ENCODE data around the gene FAM53B. TPM values are rescaled to one million over a fixed set of nuclear protein-coding genes. Genes with fewer than 3 reads are reported as not detected.

The FAM53B gene
- total and polyA plus RNA-seq, 2 experiments from 2014 or later, result 2.1 to 10.1 TPM

- Histone ChIP-seq H3K4me2 (ENCODE audit: unreplicated experiment) (no peak overlapping the region), H3K36me3 (ENCODE audit: low read depth) (no peaks in the 10 kb centered on the region), H2AFZ (no peak overlapping the region), H3F3A (ENCODE audit: insufficient read depth) (no peaks in the 10 kb centered on the region), H3K27me3 (replicated peaks; ENCODE audit: insufficient read depth) (no peaks in the 10 kb centered on the region), H4K20me1 (ENCODE audit: insufficient read depth) (no peaks in the 10 kb centered on the region), H3K9me3 (ENCODE audit: low read depth) (no peaks in the 10 kb centered on the region), H3K9ac (no peak overlapping the region), H3K79me2 (ENCODE audit: insufficient read depth) (no peaks in the 10 kb centered on the region), H3K27ac (no peak overlapping the region), H3K4me3 (no peak overlapping the region), H3K4me1 (ENCODE audit: insufficient read depth) (no peaks in the 10 kb centered on the region), H3K9me2 (ENCODE audit: insufficient read depth) (no peaks in the 10 kb centered on the region)
- in situ Hi-C loops (cut with MboI), result no loop called here
- no peak for TF ChIP-seq EZH2 (IDR thresholded peaks at IDR 0.05; ENCODE audit: insufficient read depth, poor library complexity, severe bottlenecking)
- TF ChIP-seq EZH2phosphoT487 (IDR thresholded peaks at IDR 0.05; ENCODE audit: insufficient read depth, low read depth), result no peak
- WGBS, 2 experiments (ENCODE audit: low coverage in 1 of 2, low lambda C conversion rate in 2 of 2, missing lambda C conversion rate in 2 of 2), result 69 to 83% methylated on average over 6 of the region's 6 CpGs
- DNase-seq, result no peak
These were observed 114.3 kb downstream of the FAM53B start for GRCh38 chr10:124629842-124630241.

DNA sequence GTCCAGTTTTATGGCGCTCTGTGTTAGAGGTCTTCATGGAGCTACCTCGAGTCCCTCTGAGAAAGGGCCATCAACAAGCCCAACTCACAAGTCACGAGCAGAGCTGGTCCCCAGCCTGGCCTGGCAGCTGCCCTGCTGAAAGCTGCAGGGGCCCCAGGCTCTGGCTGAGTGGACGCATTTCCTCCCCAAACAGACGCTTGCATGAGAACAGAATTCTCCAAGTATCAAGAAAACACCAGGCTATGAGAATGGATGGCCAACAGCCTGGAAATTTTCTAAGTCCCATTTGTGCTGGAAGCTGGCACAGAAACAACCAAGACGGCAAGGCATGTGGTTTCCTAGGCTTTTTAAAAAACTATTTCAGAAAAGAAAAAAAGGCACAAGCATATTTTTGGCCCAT, 114.8 kb downstream of the FAM53B start:
- no peaks in the 10 kb centered on the region for H4K20me1 ChIP-seq (ENCODE audit: insufficient read depth)
- no peaks in the 10 kb centered on the region for H3K27me3 ChIP-seq (replicated peaks; ENCODE audit: insufficient read depth)
- H3K79me2 ChIP-seq (ENCODE audit: insufficient read depth), result no peaks in the 10 kb centered on the region
- no peak for DNase-seq
- TF ChIP-seq EZH2phosphoT487 (IDR thresholded peaks at IDR 0.05; ENCODE audit: insufficient read depth, low read depth) (no peak), EZH2 (IDR thresholded peaks at IDR 0.05; ENCODE audit: insufficient read depth, poor library complexity, severe bottlenecking) (no peak)
- no peak overlapping the region for H2AFZ ChIP-seq
- H3K36me3 ChIP-seq (ENCODE audit: low read depth), result no peaks in the 10 kb centered on the region
- H3K9me2 ChIP-seq (ENCODE audit: insufficient read depth), result no peaks in the 10 kb centered on the region
- in situ Hi-C loops (cut with MboI), result no loop called here
- H3K4me3 ChIP-seq, result no peak overlapping the region
- WGBS, 2 experiments (ENCODE audit: low coverage in 1 of 2, low lambda C conversion rate in 2 of 2, missing lambda C conversion rate in 2 of 2), result 53 to 60% methylated on average over 6 of the region's 6 CpGs
- no peak overlapping the region for H3K4me2 ChIP-seq (ENCODE audit: unreplicated experiment)
- H3K9me3 ChIP-seq (ENCODE audit: low read depth), result no peaks in the 10 kb centered on the region
- no peak overlapping the region for H3K9ac ChIP-seq
- no peaks in the 10 kb centered on the region for H3F3A ChIP-seq (ENCODE audit: insufficient read depth)
- no peaks in the 10 kb centered on the region for H3K4me1 ChIP-seq (ENCODE audit: insufficient read depth)
- H3K27ac ChIP-seq, result no peak overlapping the region

DNA sequence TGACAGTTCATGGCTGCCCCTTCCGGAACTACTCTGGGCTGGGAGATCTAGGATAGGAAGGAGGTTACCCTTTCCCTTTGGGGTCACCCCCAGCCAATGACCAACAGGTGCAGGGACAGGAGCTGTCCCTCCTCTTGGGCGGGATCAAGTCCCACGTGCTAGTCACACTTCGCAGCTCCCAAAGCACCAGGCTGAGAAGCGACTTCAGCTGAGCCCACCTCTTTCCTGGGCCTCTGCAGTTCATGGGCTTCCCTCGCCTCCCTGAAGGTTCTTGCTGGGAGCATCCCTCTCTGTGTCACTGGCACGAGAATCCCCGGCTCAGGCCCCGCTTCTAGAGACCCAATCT, 115.5 kb downstream of the FAM53B start:
- TF ChIP-seq EZH2 (IDR thresholded peaks at IDR 0.05; ENCODE audit: insufficient read depth, poor library complexity, severe bottlenecking) (no peak), EZH2phosphoT487 (IDR thresholded peaks at IDR 0.05; ENCODE audit: insufficient read depth, low read depth) (no peak)
- H3K36me3 ChIP-seq (ENCODE audit: low read depth), result no peaks in the 10 kb centered on the region
- H3F3A ChIP-seq (ENCODE audit: insufficient read depth), result no peaks in the 10 kb centered on the region
- no peaks in the 10 kb centered on the region for H3K4me1 ChIP-seq (ENCODE audit: insufficient read depth)
- no peak for DNase-seq
- no peaks in the 10 kb centered on the region for H3K79me2 ChIP-seq (ENCODE audit: insufficient read depth)
- H3K9ac ChIP-seq, result no peak overlapping the region
- no peaks in the 10 kb centered on the region for H3K9me3 ChIP-seq (ENCODE audit: low read depth)
- H3K4me3 ChIP-seq, result no peak overlapping the region
- WGBS, 2 experiments (ENCODE audit: low coverage in 1 of 2, low lambda C conversion rate in 2 of 2, missing lambda C conversion rate in 2 of 2), result 89 to 97% methylated on average over 9 of the region's 9 CpGs
- in situ Hi-C loops (cut with MboI), result no loop called here
- H3K4me2 ChIP-seq (ENCODE audit: unreplicated experiment), result no peak overlapping the region
- no peaks in the 10 kb centered on the region for H3K27me3 ChIP-seq (replicated peaks; ENCODE audit: insufficient read depth)
- H4K20me1 ChIP-seq (ENCODE audit: insufficient read depth), result no peaks in the 10 kb centered on the region
- no peak overlapping the region for H3K27ac ChIP-seq
- no peak overlapping the region for H2AFZ ChIP-seq
- H3K9me2 ChIP-seq (ENCODE audit: insufficient read depth), result no peaks in the 10 kb centered on the region

GRCh38 chr10:124627866-124628675, 116.1 kb downstream of the FAM53B start:
- Histone ChIP-seq H3K4me1 (ENCODE audit: insufficient read depth) (no peaks in the 10 kb centered on the region), H2AFZ (no peak overlapping the region), H3F3A (ENCODE audit: insufficient read depth) (no peaks in the 10 kb centered on the region), H3K79me2 (ENCODE audit: insufficient read depth) (no peaks in the 10 kb centered on the region), H3K27ac (no peak overlapping the region), H3K4me2 (ENCODE audit: unreplicated experiment) (no peak overlapping the region), H3K36me3 (ENCODE audit: low read depth) (no peaks in the 10 kb centered on the region), H3K9me3 (ENCODE audit: low read depth) (no peaks in the 10 kb centered on the region), H3K9me2 (ENCODE audit: insufficient read depth) (no peaks in the 10 kb centered on the region), H3K27me3 (replicated peaks; ENCODE audit: insufficient read depth) (no peaks in the 10 kb centered on the region), H3K4me3 (no peak overlapping the region), H3K9ac (no peak overlapping the region), H4K20me1 (ENCODE audit: insufficient read depth) (no peaks in the 10 kb centered on the region)
- TF ChIP-seq EZH2phosphoT487 (IDR thresholded peaks at IDR 0.05; ENCODE audit: insufficient read depth, low read depth) (no peak), EZH2 (IDR thresholded peaks at IDR 0.05; ENCODE audit: insufficient read depth, poor library complexity, severe bottlenecking) (no peak)
- 69% methylated on average over 12 of the region's 12 CpGs for WGBS, 2 experiments (ENCODE audit: low coverage in 1 of 2, low lambda C conversion rate in 2 of 2, missing lambda C conversion rate in 2 of 2)
- DNase-seq, result no peak
- in situ Hi-C loops (cut with MboI), result no loop called here
